GM06990 (cell line): Measurements from ENCODE around the gene PPP6R2.
A peak's percentile ranks its signal among the peaks of the same experiment; 100 is the strongest.

Source experiments
- DNase-seq: peaks from one replicate; pipeline ENCODE4 v3.0.0-alpha.2; 2011; ENCODE audit not compliant: insufficient read length; ENCODE audit errors: extremely low read depth
- H3K27me3 ChIP-seq: replicated peaks from 2 replicates; pipeline ENCODE4 v1.6.0; 2011; ENCODE audit warnings: low read length; ENCODE audit not compliant: control insufficient read depth, insufficient read depth
- H3K36me3 ChIP-seq: 2 replicates; pipeline ENCODE4 v1.5.1; 2011; ENCODE audit warnings: low read length; ENCODE audit not compliant: control insufficient read depth, insufficient read depth
- H3K4me3 ChIP-seq: replicated peaks from 2 replicates; pipeline ENCODE4 v1.5.1; 2011; ENCODE audit warnings: low read depth, mild to moderate bottlenecking, control low read depth, low read length
- CTCF ChIP-seq: IDR thresholded peaks from 2 replicates; pipeline ENCODE4 v1.5.1; 2011; ENCODE audit warnings: low read length, control low read depth, mild to moderate bottlenecking, inconsistent platforms; ENCODE audit not compliant: insufficient read depth, poor library complexity, severe bottlenecking

PPP6R2 gene

GRCh38 chr22:50337262-50338041 lies 5.7 kb upstream of the PPP6R2 start:
- no peak for DNase-seq
- no peaks in the 10 kb centered on the region for H3K36me3 ChIP-seq
- H3K27me3 ChIP-seq, result no peaks in the 10 kb centered on the region
- TF ChIP-seq CTCF, result no peak
- H3K4me3 ChIP-seq, result no peak overlapping the region

- Histone ChIP-seq H3K27me3 (no peaks in the 10 kb centered on the region), H3K36me3 (no peaks in the 10 kb centered on the region), H3K4me3 (no peak overlapping the region)
- TF ChIP-seq CTCF, result no peak
- no peak for DNase-seq
These were observed 5.0 kb upstream of the PPP6R2 start for GRCh38 chr22:50338042-50338573.

GRCh38 chr22:50338860-50339462 lies 4.2 kb upstream of the PPP6R2 start:
- DNase-seq, result no peak
- no peaks in the 10 kb centered on the region for H3K27me3 ChIP-seq
- H3K4me3 ChIP-seq, result no peak overlapping the region
- no peak for TF ChIP-seq CTCF
- no peaks in the 10 kb centered on the region for H3K36me3 ChIP-seq

GRCh38 chr22:50339945-50340879 lies 2.9 kb upstream of the PPP6R2 start:
- Histone ChIP-seq H3K36me3 (no peaks in the 10 kb centered on the region), H3K27me3 (no peaks in the 10 kb centered on the region), H3K4me3 (no peak overlapping the region)
- peak; percentile 51 for DNase-seq
- TF ChIP-seq CTCF, result no peak

GRCh38 chr22:50341977-50342650 lies 1.0 kb upstream of the PPP6R2 start:
- Histone ChIP-seq H3K27me3 (no peaks in the 10 kb centered on the region), H3K4me3 (peak overlapping the region; percentile 85), H3K36me3 (peaks cover 2% of the 10 kb centered on the region)
- peak; percentile 70 for DNase-seq
- TF ChIP-seq CTCF, result peak; percentile 97
